Testis (tissue), 3 donors: ENCODE data around the gene MRPL36. TPM values are rescaled to one million over a fixed set of nuclear protein-coding genes. Genes with fewer than 3 reads are reported as not detected.

ENCODE experiments used
- DNase-seq: peaks from one replicate; pipeline ENCODE4 v3.0.0-alpha.2; 2019
- H3K27ac ChIP-seq, 2 donors: fragments of 200-600 bp; sonication (generic); one replicate each; pipeline ENCODE4 v1.5.1; 2019
- H3K27me3 ChIP-seq: fragments of 200-600 bp; sonication (generic); one replicate; pipeline ENCODE4 v1.5.1; 2019
- H3K36me3 ChIP-seq: fragments of 200-600 bp; sonication (generic); one replicate; pipeline ENCODE4 v1.5.1; 2017; ENCODE audit warnings: low read depth; ENCODE audit errors: missing control alignments
- H3K4me1 ChIP-seq: fragments of 200-600 bp; sonication (generic); one replicate; pipeline ENCODE4 v1.5.1; 2019
- H3K4me3 ChIP-seq, 2 donors: fragments of 200-600 bp; sonication (generic); one replicate each; pipeline ENCODE4 v1.5.1; 2017 to 2019
- H3K9me3 ChIP-seq: fragments of 200-600 bp; sonication (generic); one replicate; pipeline ENCODE4 v1.5.1; 2017
- POLR2A ChIP-seq: fragments of 450-650 bp; IDR thresholded peaks from one replicate; pipeline ENCODE4 v1.6.1; 2017; ENCODE audit warnings: antibody characterized with exemption, mild to moderate bottlenecking, moderate library complexity
- WGBS, 2 donors: methylation state at CpG; one replicate each; pipeline ENCODE4 v1.1.5; 2018; 5-methylcytosine and 5-hydroxymethylcytosine counted together
- intact Hi-C: fragments of 100-400 bp; cut with DNase I; formaldehyde crosslinking; loops from one replicate; pipeline ENCODE4 v1.15.1; 2023; ENCODE audit warnings: low total_unique reads
- polyA plus RNA-seq: library from polyadenylated mRNA; stranded (reverse); fragments of 350-450 nt; fragmentation: Illumina TruSeq; extraction: RNeasy Lipid Tissue Mini Kit (QIAGEN cat#74804); gene quantifications from one replicate; pipeline ENCODE4 v1.2.3, GENCODE V29; 2014; ENCODE audit warnings: low read depth, low replicate concordance; ENCODE audit not compliant: insufficient read depth
- total RNA-seq, 2 donors: library from RNA; depleted of rRNA; stranded (reverse); fragments of >200 nt; gene quantifications; one replicate each; pipeline ENCODE4 v1.2.3, GENCODE V29; 2016
- TF ChIP-seq, protein P1 (sequence below), 3 experiments: fragments of 450-650 bp in 2 of 3; fragments of 200-600 bp in 1 of 3; sonication (generic) in 1 of 3; IDR thresholded peaks; one replicate each; pipeline ENCODE4 v1.5.1; 2016 to 2019; ENCODE audit warnings: antibody characterized with exemption in 3 of 3, mild to moderate bottlenecking in 2 of 3, moderate library complexity in 1 of 3

Gene MRPL36
- total and polyA plus RNA-seq, 3 donors from 2014 or later, result 60.8 to 164 (median 101) TPM

DNA sequence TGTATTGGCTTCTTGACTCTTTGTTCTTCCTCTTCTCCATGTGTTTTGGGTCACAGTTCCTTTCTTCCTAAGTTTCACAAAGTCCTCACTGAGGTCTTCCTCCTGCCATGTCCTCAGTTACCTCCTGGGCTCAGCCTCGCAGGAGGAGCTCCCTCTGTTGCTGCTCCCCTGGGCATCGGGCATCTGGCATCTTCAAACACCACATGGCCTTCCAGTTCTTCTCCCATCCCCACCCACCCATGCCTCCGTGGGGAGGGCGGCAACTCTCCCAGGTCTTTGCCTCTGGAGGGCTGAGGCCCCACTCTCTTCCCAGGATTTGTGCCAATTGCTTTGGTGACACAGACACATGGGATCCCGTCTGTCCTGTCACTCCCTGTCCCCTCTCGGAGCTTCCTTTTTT is 22.8 kb downstream of the MRPL36 start:
- H3K27ac ChIP-seq, result no peak overlapping the region
- intact Hi-C loops, result no loop called here
- no peak for TF ChIP-seq POLR2A
- TF ChIP-seq, protein P1, sequence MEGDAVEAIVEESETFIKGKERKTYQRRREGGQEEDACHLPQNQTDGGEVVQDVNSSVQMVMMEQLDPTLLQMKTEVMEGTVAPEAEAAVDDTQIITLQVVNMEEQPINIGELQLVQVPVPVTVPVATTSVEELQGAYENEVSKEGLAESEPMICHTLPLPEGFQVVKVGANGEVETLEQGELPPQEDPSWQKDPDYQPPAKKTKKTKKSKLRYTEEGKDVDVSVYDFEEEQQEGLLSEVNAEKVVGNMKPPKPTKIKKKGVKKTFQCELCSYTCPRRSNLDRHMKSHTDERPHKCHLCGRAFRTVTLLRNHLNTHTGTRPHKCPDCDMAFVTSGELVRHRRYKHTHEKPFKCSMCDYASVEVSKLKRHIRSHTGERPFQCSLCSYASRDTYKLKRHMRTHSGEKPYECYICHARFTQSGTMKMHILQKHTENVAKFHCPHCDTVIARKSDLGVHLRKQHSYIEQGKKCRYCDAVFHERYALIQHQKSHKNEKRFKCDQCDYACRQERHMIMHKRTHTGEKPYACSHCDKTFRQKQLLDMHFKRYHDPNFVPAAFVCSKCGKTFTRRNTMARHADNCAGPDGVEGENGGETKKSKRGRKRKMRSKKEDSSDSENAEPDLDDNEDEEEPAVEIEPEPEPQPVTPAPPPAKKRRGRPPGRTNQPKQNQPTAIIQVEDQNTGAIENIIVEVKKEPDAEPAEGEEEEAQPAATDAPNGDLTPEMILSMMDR (IDR thresholded peaks at IDR 0.05), result no peak
- 81 to 93% methylated on average over 6 of the region's 6 CpGs for WGBS, 2 donors
- H3K4me1 ChIP-seq, result no peaks in the 10 kb centered on the region
- H3K27me3 ChIP-seq, result no peaks in the 10 kb centered on the region
- no peak for DNase-seq
- no peaks in the 10 kb centered on the region for H3K9me3 ChIP-seq
- no peaks in the 10 kb centered on the region for H3K36me3 ChIP-seq
- H3K4me3 ChIP-seq, result no peak overlapping the region

DNA sequence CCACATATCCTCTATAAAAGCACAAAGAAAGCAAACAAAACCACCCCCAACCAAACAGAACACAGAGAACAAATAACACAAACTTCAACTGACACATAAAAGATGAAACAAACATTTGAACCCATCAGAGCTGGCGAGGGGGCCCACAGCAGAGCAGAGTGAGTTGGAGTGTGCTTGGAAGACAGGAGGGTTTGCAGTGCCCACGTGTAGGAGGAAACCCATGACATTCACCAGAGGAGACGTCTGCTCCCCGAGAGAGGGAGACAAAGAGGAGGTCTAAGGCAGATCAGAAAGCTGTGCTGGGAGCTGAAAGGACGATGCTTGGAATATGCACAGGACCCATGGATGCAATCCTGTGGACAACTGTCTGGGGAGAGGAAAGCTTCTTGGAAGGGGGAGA is 27.0 kb downstream of the MRPL36 start:
- 22 to 51% methylated on average over 5 of the region's 5 CpGs for WGBS, 2 donors
- no peaks in the 10 kb centered on the region for H3K36me3 ChIP-seq
- no peak overlapping the region for H3K4me3 ChIP-seq
- no peaks in the 10 kb centered on the region for H3K9me3 ChIP-seq
- H3K27me3 ChIP-seq, result no peaks in the 10 kb centered on the region
- TF ChIP-seq, protein P1 (IDR thresholded peaks at IDR 0.05), result no peak
- no peak for TF ChIP-seq POLR2A
- intact Hi-C loops, result no loop called here
- no peaks in the 10 kb centered on the region for H3K4me1 ChIP-seq
- no peak overlapping the region for H3K27ac ChIP-seq
- DNase-seq, result no peak

DNA sequence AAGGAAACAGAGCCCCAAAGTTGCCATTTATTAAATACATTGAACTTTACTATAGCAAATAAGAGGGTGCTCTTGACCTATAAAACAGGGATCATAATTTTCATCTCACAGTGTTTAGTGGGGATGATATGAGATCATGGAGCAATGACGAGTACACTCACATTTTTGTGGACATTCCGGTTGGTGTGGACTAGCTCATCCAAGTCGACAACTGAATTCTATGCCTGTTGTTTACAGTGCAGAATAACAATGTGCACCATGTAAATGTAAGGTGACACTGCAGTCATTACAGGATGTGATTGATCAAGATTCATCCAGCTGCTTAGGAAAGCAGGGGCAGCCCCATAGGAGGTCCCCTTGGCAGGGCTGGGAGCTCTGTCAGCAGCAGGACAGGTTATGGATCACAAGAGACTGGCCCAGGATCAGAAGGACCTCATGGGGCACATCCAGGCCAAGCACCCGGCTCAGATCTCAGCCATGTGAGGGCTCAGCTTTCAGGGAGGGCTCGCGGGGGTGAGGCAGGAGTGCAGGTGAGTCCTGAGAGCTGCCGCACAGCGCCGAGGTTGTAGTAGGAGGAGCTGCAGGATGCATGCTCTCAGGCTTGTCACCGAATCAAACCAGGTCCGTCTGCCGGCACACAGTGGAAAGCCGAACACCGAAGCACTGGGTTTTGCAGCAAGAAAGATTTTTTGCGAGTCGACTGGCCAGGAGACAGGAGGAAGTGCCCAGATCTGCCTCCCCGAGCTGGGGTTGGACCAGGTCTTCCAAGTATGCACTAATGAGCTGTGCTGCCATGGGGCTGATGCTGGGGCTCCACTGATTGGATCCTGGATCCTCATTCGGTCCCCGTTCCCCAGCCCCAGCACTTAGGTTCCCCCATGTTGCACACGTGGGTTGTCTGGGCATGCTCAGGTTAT is 28.2 kb downstream of the MRPL36 start:
- H3K27ac ChIP-seq, result no peak overlapping the region
- no peaks in the 10 kb centered on the region for H3K4me1 ChIP-seq
- WGBS, 2 donors, result 82 to 83% methylated on average over 17 to 20 of the region's 20 CpGs
- intact Hi-C loops, result no loop called here
- TF ChIP-seq POLR2A, result no peak
- TF ChIP-seq, protein P1 (IDR thresholded peaks at IDR 0.05), result no peak
- DNase-seq, result no peak
- H3K4me3 ChIP-seq, result no peak overlapping the region
- H3K36me3 ChIP-seq, result no peaks in the 10 kb centered on the region
- H3K9me3 ChIP-seq, result no peaks in the 10 kb centered on the region
- no peaks in the 10 kb centered on the region for H3K27me3 ChIP-seq

DNA sequence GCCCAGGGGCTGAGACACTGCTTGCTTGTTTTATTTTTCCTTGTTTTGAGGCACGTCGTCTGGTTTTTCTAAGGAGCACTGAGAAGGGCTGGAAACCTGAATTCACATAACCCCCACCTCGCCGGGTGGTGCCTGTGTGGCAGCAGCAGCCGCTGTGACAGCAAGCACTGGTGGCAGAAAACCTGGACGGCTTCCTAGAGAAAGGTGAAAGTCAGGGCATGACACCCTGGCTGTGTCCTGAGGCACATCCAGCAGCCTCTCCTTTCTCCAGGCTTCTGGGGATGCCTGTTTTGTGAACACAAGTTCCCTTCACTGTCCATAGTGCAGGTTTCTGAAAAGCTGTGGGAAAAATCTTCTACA is 29.2 kb downstream of the MRPL36 start:
- TF ChIP-seq, protein P1 (IDR thresholded peaks at IDR 0.05), result no peak
- no peak for TF ChIP-seq POLR2A
- Histone ChIP-seq H3K27me3 (no peaks in the 10 kb centered on the region), H3K9me3 (no peaks in the 10 kb centered on the region), H3K36me3 (no peaks in the 10 kb centered on the region), H3K27ac (no peak overlapping the region), H3K4me3 (no peak overlapping the region), H3K4me1 (no peaks in the 10 kb centered on the region)
- 58 to 75% methylated on average over 6 of the region's 6 CpGs for WGBS, 2 donors
- DNase-seq, result no peak
- intact Hi-C loops, result no loop called here
